Suprapubic skin (tissue), 4 donors: Measurements from ENCODE around the gene JAZF1.

ENCODE experiments used
- CTCF ChIP-seq, 2 donors: fragments of 200-600 bp in 1 of 2; fragments of 450-650 bp in 1 of 2; sonication (generic) in 1 of 2; IDR thresholded peaks; one replicate each; pipeline ENCODE4 v1.5.1; 2016 to 2019; ENCODE audit warnings: antibody characterized with exemption in 2 of 2, mild to moderate bottlenecking in 1 of 2, moderate library complexity in 1 of 2
- POLR2A ChIP-seq, 2 donors: fragments of 450-650 bp; IDR thresholded peaks; one replicate each; pipeline ENCODE4 v1.6.1; 2017; ENCODE audit warnings: antibody characterized with exemption in 2 of 2, mild to moderate bottlenecking in 2 of 2, moderate library complexity in 2 of 2
- POLR2AphosphoS5 ChIP-seq, 3 donors: sonication (generic); formaldehyde crosslinking; IDR thresholded peaks; one replicate each; pipeline ENCODE4 v1.6.1; 2017; ENCODE audit warnings: antibody characterized with exemption in 3 of 3

- TF ChIP-seq POLR2A (IDR thresholded peaks at IDR 0.05) (no peak), CTCF (IDR thresholded peaks at IDR 0.05) (no peak), POLR2AphosphoS5 (IDR thresholded peaks at IDR 0.05) (no peak)
Measured at GRCh38 chr7:28151965-28152364, 28.6 kb downstream of the JAZF1 start.
